Measurements from ENCODE around the gene ZDHHC20. TPM values are rescaled to one million over a fixed set of nuclear protein-coding genes. Genes with fewer than 3 reads are reported as not detected.

ZDHHC20 gene
- total and polyA plus RNA-seq, 2 of the 4 experiments (the other 2 are of a cell fraction), result 16.1 to 72.4 TPM

DNA sequence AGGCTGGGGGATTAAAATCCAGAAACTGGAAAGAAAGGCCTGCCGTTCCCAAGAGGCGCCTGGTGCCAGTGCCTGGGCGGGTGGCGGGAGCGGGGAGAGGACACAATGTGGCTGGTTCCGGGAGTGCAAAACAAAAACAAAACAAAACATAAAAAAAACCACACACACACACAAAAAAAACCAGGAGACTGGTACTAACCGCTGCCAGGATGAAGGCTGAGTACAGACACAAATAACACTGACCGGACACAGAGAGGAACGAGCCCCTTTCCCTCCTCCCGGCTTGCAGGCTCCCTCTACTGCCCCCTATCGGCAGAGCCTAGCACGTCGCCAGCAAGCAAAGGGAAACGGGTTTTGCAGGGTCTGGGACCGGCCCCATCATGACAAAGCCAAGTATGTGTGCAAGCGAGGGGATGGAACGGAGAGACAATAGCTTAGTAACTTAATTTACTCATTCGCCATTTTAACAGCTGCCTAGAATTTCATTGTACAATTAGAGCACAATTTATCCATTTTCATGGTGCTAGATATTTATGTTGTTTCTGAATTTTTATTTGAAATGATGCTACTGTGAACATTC, 17.9 kb upstream of the ZDHHC20 start:
- peak; percentile 74 for DNase-seq
- H3K4me3 ChIP-seq (ENCODE audit: insufficient read depth, low read depth, low read length), result peak overlapping the region; percentile 27
- no peaks in the 10 kb centered on the region for H3K36me3 ChIP-seq (ENCODE audit: control insufficient read depth, insufficient read depth, low read length)
- no peak overlapping the region for H3K14ac ChIP-seq (replicated peaks; ENCODE audit: low read depth, low read length)
- TF ChIP-seq RAD21 (IDR thresholded peaks at IDR 0.05; ENCODE audit: low read length) (peak; percentile 75), CTCF (conservative IDR thresholded peaks at IDR 0.05; ENCODE audit: low read depth, low read length) (peak; percentile 83), MAZ (IDR thresholded peaks at IDR 0.05; ENCODE audit: borderline replicate concordance, low read depth, low read length) (no peak; the same call in 1 of the 2 replicates), USF2 (IDR thresholded peaks at IDR 0.05; ENCODE audit: low read depth, low read length) (no peak), CEBPB (IDR thresholded peaks at IDR 0.05; ENCODE audit: low read depth, low read length) (no peak), SMC3 (IDR thresholded peaks at IDR 0.05; ENCODE audit: low read depth, low read length) (peak; percentile 61), CHD1 (IDR thresholded peaks at IDR 0.05; ENCODE audit: low read depth, low read length) (no peak), FOS (IDR thresholded peaks at IDR 0.05; ENCODE audit: low read depth, low read length) (no peak)
- ChIA-PET POLR2A (ENCODE audit: unreplicated experiment) (no interaction called here), CTCF (interaction anchor here (0.6 to 3.4 kb wide), 13 partner anchors 9 to 1280 kb away, joined by 3 to 20 read pairs (median 4); partner anchors contain the start of gene ZDHHC20)
- no peak overlapping the region for H2BK120ac ChIP-seq (ENCODE audit: low read depth, low read length)
- no peak overlapping the region for H2BK15ac ChIP-seq (ENCODE audit: low read depth, low read length)
- H4K5ac ChIP-seq (ENCODE audit: low read depth, low read length), result no peak overlapping the region
- no peak overlapping the region for H3K27ac ChIP-seq (ENCODE audit: insufficient read depth, low read length)
- 0 out of 2 replicates have a peak overlapping the region, but pooled peaks have one; percentile 8 for H3K9ac ChIP-seq (ENCODE audit: low read depth, low read length)
- WGBS, 2 experiments (ENCODE audit: extremely low coverage in 2 of 2, insufficient read length in 1 of 2), result no CpG with 5 or more reads among the region's 18 CpGs
- no peak overlapping the region for H3K18ac ChIP-seq (ENCODE audit: low read depth, low read length)
- BruUV-seq (replicated peaks), result no TSS peak
- H3K4me1 ChIP-seq (ENCODE audit: control insufficient read depth, insufficient read depth, low read length), result no peaks in the 10 kb centered on the region
- H3K4me2 ChIP-seq (ENCODE audit: low read depth, low read length), result peak overlapping the region; percentile 52
- H2AFZ ChIP-seq (replicated peaks; ENCODE audit: low read length, poor library complexity), result peak overlapping the region; percentile 83
- dilution Hi-C loops (cut with HindIII; ENCODE audit: low sequenced_read_pairs, unreplicated experiment) (no loop called here), in situ Hi-C loops (cut with MboI; ENCODE audit: low sequenced_read_pairs) (loop anchor here (5.0 to 25.0 kb wide), 5 partner anchors 180 to 1290 kb away; partner anchors contain the start of genes GJB2, MRPL57 and SKA3), intact Hi-C loops (cut with micrococcal nuclease) (loop anchor here (2.0 to 10.0 kb wide), 5 partner anchors 412 to 980 kb away; partner anchors contain the start of gene LATS2)
- H3K9me3 ChIP-seq (ENCODE audit: control insufficient read depth, insufficient read depth, low read length), result no peaks in the 10 kb centered on the region
- no peak overlapping the region for H4K91ac ChIP-seq (ENCODE audit: insufficient read depth, low read depth, low read length)
- no peak overlapping the region for H3K56ac ChIP-seq (ENCODE audit: extremely low read depth, insufficient read depth, low read length)
- ATAC-seq (ENCODE audit: low read depth), result peak; percentile 85
- H4K8ac ChIP-seq (ENCODE audit: low read depth in 2 of 2, low read length in 2 of 2), result peak overlapping the region in 1 of 2 experiments; percentile 63; a peak in 3 of 4 replicates
- no peak overlapping the region for H2AK5ac ChIP-seq (ENCODE audit: low read depth, low read length)
- H2BK5ac ChIP-seq (ENCODE audit: low read depth, low read length, poor library complexity, severe bottlenecking), result no peak overlapping the region
- no peak overlapping the region for H3K4ac ChIP-seq (ENCODE audit: low read depth, low read length)
- no peak overlapping the region for H2BK20ac ChIP-seq (ENCODE audit: low read depth, low read length)
- H2AK9ac ChIP-seq (replicated peaks; ENCODE audit: low read depth, low read length, poor library complexity), result peak overlapping the region; percentile 65
- H3K23ac ChIP-seq (ENCODE audit: low read depth, low read length), result no peak overlapping the region
- H4K20me1 ChIP-seq (ENCODE audit: insufficient read depth, low read length), result no peaks in the 10 kb centered on the region
- no peaks in the 10 kb centered on the region for H3K27me3 ChIP-seq (ENCODE audit: control insufficient read depth, insufficient read depth, low read length)
- H3K79me1 ChIP-seq (ENCODE audit: low read depth in 1 of 2, low read length in 2 of 2), result no peaks in the 10 kb centered on the region
- no peaks in the 10 kb centered on the region for H3K9me1 ChIP-seq (ENCODE audit: insufficient read depth, low read length)
